ENCODE measurements around the gene C2orf76.

DNA sequence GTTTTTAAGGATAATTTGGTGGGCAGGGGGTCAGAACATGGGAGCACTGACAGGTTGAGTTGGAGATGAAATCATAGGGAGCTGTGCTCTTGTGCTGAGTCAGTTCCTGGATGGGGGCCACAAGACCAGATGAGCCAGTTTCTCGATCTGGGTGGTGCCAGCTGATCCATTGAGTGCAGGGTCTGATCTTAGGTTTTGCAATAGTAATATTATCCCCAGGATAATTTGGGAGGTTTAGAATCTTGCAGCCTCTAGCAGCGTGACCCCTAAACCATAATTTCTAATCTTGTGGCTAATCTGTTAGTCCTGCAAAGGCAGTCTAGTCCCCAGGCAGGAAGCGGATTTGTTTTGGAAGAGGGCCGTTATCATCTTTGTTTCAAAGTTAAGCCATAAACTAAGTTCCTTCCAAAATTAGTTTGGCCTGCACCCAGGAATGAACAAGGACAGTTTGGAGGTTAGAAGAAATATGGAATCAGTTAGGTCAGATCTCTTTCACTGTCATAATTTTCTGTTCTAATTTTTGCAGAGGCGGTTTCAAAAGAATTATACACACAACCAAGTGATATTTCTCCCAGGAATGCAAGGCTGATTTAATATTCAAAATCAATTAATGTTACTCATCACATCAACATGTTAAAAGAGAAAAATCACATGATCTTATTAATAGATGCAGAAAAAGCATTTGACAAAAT, 23.1 kb upstream of the C2orf76 start:
- TF ChIP-seq POLR2A (IDR thresholded peaks at IDR 0.05): no peak
- no peak for TF ChIP-seq EP300 (IDR thresholded peaks at IDR 0.05)
- no peak for TF ChIP-seq POLR2AphosphoS5 (IDR thresholded peaks at IDR 0.05)
